Stimulated activated CD4-positive, alpha-beta T cell treated with anti-CD3 and anti-CD28 coated beads, Interleukin-12 subunit alpha, Interleukin-12 subunit beta, amount 100 ng/mL, for 48 hours (primary cell): ENCODE data around the gene IRS2.
A peak's percentile ranks its signal among the peaks of the same experiment; 100 is the strongest.

Source experiments
- DNase-seq, 3 donors: peaks; one replicate each; pipeline ENCODE4 v3.0.0-alpha.2; 2020; ENCODE audit warnings: low read depth in 2 of 3, low spot score in 1 of 3

IRS2 gene

GRCh38 chr13:109756778-109757177 is 29.6 kb downstream of the IRS2 start:
- no peak for DNase-seq

- DNase-seq = no peak
Measured at GRCh38 chr13:109755997-109756396, 30.4 kb downstream of the IRS2 start.

GRCh38 chr13:109755551-109755950 is 30.8 kb downstream of the IRS2 start:
- DNase-seq = no peak

- no peak for DNase-seq
Measured at GRCh38 chr13:109751477-109751876, 34.9 kb downstream of the IRS2 start.

GRCh38 chr13:109750221-109750775 is 36.1 kb downstream of the IRS2 start:
- DNase-seq = no peak

- DNase-seq = no peak
Measured at GRCh38 chr13:109749365-109749764, 37.0 kb downstream of the IRS2 start.

- no peak for DNase-seq
Measured at GRCh38 chr13:109748677-109749076, 37.7 kb downstream of the IRS2 start.

GRCh38 chr13:109747524-109747923 is 38.9 kb downstream of the IRS2 start:
- no peak for DNase-seq

GRCh38 chr13:109746364-109746763 is 40.0 kb downstream of the IRS2 start:
- DNase-seq = no peak

- DNase-seq = no peak
Measured at GRCh38 chr13:109745702-109746101, 40.7 kb downstream of the IRS2 start.

GRCh38 chr13:109745060-109745459 is 41.3 kb downstream of the IRS2 start:
- no peak for DNase-seq

GRCh38 chr13:109744512-109745051 is 41.8 kb downstream of the IRS2 start:
- DNase-seq = no peak

GRCh38 chr13:109743706-109744453 is 42.5 kb downstream of the IRS2 start:
- peak in 1 of 3 donors; percentile 4 for DNase-seq

- no peak for DNase-seq
Measured at GRCh38 chr13:109741966-109742365, 44.4 kb downstream of the IRS2 start.

- DNase-seq = no peak
Measured at GRCh38 chr13:109740721-109741120, 45.7 kb downstream of the IRS2 start.

- DNase-seq = no peak
Measured at GRCh38 chr13:109740121-109740520, 46.3 kb downstream of the IRS2 start.

GRCh38 chr13:109738298-109738746 is 48.1 kb downstream of the IRS2 start:
- no peak for DNase-seq

- DNase-seq = peak in 2 of 3 donors; percentile 10 to 28
Measured at GRCh38 chr13:109737606-109738005, 48.8 kb downstream of the IRS2 start.

- DNase-seq = no peak
Measured at GRCh38 chr13:109737046-109737573, 49.3 kb downstream of the IRS2 start.

GRCh38 chr13:109735436-109735966 is 50.9 kb downstream of the IRS2 start:
- DNase-seq = no peak

- DNase-seq = no peak
Measured at GRCh38 chr13:109734002-109734785, 52.2 kb downstream of the IRS2 start.
